Measurements from ENCODE around the gene TEX52.
"Not testable (repeated sequence)": the region's sequence is repeated elsewhere in the genome, so short reads cannot be mapped to it uniquely, and the experiment has no call there.

TEX52 gene

DNA sequence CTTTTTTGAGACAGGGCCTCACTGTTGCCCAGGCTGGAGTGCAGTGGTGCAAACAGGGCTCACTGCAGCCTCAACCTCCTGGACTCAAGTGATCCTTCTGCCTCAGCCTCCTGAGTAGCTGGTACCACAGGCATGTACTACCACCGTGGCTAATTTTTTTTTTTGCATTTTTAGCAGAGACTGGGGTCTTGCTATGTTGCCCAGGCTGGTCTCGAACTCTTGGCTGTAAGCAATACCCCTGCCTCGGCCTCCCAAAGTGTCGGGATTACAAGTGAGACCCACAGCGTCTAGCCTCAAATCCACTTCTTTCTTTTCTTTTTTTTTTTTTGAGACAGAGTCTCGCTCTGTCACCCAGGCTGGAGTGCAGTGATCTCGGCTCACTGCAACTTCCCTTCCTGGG lies 6.6 kb upstream of the TEX52 start:
- not testable (repeated sequence) for DNase-seq

DNA sequence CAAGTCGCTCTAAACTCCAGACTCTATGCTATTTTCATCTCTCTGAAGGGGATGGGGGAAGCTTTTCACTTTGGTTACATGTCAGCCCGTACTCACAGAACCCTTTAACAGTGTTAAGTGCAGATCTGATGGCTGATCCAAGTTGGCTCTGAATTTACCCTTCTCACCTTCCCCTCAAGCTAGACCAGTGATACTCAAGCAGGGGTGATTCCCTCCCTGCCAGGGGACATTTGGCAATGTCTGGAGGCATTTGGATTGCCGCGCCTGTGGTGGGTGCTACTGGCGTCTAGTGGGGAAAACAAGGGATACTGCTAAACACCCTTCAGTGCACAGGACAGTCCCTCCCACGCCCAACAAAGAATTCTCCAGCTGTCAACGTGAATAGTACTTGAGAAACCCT lies 6.0 kb upstream of the TEX52 start:
- no peak for DNase-seq

DNA sequence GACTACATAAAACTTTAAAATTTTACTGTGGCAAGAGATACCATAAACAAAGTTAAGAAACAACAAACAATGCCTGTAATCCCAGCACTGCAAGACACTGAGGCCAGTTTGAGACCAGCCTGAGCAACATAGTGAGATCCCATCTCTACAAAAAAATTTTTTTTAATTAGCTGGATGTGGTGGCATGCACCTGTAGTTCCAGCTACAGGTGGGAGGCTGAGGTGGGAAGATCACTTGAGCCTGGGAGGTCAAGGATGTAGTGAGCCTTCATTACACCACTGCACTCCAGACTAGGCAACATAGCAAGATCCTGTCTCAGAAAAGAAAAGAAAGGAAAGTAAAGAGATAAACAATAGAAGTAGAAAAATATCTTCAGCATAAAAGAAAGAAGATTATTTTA lies 3.3 kb upstream of the TEX52 start:
- DNase-seq = no peak

DNA sequence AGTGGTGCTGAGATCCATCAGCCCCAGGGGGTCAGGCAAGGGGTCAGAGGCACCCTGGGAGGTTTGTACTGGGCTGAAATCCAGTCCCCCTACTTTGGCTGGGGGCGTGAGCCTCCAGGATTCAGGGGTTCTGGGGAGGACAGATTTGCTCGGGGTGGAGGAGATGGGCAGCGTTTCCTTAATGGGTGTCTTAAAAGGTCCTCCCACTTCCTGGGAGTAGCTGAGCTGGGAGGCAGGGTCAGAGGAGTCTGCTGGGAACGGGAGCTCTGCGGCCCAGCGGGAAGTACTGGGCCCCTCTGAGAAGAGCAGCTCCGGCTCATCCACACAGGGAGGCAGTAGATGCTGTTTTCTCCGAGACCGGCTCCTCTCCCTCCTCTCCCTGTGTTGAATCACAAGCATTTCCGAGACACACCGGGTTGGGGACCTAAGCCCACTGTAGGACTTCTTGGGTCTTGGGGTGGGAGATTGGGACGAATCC lies 2.1 kb upstream of the TEX52 start:
- DNase-seq = no peak

DNA sequence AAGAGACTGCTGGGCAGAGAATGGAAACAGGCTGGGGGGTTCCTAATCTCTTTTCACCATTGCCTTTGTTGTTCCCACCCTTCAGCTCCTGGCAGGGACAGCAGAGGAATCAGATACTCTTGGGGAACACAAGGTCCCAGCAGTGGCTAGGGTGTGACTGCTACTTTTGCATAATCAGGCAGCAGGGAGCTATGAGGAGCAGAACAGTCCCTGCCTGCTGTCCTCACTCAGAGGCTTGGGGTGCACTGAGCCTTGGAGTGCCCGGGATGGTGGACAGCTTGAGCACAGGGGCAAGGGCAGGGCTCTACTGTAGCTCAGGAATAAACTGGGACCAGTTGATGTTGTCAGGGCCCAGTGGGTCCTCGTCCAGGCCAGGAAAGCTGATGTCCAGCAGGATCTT lies 1.5 kb upstream of the TEX52 start:
- DNase-seq = no peak

DNA sequence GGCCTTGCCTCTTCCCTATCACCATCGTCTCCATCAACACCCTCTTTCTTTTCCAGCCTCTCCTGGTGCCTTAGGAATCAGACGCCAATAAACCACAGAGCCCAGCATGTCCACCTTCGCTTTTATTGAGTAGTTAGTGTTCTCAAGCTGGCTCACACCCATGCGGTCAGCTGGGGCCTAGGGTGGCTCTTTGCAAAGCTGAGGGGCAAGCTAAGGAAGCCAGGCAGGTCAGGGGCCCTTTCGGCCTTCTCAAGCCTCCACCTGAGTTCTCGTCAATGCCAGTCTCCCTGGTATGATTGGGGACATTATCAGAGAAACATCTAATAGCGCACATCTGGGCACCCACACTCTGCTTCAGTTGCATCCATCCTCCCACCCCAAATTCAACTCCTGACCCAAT lies 737 bp upstream of the TEX52 start:
- DNase-seq = no peak

DNA sequence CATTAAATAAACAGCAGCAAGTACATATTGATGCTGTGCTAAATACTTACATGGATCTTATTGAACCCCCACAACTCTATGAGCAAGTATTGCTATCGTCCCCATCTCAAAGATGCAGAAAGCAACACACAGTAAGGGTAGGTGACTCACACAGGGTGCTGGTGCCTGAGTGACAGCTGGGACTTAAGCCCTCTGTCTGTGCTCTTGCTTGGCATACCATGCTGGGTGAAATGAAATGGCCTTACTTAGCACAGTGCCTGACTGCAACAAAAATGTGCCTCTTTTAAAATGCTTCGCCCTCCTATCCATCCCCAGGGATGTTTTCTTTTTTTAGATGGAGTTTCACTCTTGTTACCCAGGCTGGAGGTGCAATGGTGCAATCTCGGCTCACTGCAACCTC lies 788 bp downstream of the TEX52 start:
- DNase-seq = no peak

DNA sequence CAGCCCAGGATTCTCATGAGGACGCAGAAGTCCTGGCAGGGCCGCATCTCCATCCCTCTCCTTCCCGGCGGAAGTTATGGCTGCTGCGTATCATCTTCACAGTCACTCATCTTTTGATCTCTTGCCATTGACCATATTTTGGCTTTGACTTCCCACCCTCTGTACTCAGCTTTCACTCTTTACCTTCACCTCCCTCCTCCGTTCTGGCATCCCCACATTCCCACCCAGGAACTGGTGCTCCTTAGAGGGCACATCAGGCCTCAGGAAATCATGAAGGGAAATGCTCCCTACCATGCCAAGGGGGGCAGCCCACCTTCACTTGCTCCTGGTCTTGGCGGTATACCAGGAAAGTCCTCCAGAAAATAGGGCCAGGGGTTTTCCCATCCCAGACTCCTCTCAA lies 1.3 kb downstream of the TEX52 start:
- DNase-seq = no peak

DNA sequence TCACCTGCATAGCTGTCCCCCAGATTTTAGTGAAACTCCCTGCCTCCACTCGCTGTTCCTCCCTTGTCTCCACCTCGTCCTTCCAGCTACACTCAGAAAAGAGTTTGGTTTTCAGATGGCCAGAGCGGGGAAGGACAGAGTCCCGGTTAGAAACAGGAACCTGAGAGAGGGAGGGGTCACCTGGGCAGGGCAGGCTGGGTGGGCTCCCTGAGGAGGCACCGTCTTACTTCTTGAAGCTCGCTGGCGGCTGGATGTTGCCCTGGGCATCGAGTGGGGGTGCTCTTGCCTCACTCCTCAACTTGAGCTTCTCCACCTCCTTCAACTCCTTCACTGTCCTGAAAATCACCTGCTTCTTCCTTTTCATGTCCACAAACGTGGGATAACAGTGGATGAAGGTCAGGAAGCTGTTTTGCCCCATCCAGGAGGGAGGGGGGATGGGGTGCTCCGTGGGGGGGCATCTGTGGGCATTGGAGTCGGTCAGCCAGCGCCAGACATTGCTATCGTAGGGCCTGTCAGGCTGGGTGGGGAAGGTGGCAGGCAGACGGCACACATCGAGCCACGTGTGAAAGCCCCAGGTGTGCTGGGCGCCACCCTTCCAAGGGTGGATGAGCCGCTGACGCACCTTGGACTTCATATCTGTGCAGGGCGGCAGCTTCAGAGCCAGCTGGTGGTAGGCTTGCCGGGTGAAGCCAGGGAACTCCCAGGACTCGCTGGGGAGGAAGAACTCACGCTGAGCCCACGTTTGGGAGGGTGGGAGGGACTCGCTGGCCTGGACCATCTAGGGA lies 2.0 kb downstream of the TEX52 start:
- no peak for DNase-seq

DNA sequence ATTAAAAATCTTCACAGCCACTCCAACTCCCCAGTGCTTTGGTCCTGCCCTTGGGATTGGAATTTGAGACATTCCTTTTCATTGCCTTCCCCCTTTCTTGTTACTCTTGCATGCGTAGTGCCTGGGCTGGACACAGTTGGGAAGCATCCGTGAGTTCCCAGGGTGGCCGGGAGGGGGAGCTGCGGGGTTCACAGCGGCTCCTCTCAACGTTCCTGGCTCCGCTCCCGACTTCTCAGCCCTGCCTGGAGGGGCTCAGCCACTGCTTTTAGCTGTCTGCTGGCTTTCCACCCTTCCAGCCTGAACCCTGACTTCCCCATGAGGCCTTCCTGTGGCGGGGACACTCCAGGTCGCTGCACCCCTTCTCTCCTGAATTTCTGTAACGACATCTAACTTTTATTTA lies 3.2 kb downstream of the TEX52 start:
- DNase-seq = peak; percentile 76

DNA sequence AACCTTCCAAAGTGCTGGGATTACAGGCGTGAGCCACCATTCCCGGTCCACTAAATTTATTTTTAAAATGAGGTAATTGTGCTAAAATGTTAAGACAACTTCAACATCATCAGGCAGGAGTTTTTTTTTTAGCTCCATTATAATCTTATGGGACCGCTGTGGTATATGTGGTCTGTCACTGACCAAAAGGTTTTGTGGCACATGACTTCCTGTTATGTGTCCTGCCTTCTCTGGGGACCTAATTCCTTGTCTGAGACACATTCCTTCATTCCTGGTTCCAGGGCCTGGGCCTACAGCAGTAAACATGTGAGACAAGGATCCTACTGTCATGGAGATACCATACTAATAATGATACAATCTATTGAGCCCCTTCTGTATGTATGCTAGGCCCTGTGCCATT lies 4.9 kb downstream of the TEX52 start:
- no peak for DNase-seq

DNA sequence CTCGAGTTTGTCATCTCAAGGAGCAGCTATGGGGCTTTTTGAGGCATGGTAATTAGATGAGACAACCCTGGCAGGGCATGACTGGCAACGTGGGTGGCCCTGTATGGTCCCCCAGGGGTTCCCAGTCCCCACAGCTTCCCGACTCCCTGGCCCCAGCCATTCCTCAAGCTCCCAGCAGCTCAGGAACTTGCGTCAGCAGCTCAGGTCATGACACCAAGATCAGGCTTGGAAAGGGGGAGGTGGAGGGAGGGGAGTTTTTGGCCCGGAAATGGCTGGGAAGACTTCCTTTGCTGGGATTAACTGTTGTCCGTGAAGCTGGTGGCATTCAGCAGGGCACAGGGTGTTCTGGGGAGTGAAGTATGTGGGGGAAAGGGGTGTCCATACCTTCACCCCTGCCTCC lies 11.6 kb downstream of the TEX52 start:
- no peak for DNase-seq

DNA sequence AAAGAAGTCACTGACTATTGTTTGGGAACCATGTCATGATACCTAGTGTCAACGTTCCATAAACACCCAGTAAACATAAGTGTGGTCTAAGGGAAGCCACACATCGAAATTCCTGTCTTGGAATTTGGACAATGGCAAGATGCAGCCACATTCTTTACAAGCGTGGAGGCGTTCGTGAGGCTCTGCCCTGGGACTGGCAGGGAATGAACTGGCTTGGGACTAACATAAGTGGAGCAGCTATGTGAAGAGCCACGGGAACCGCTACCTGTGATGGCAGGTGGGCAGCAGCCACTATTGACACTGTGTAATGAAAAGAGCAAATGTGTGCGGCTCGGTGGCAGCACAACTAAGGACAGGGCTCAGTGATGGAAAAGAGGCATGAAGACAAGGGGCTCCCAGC lies 12.1 kb downstream of the TEX52 start:
- DNase-seq = no peak

DNA sequence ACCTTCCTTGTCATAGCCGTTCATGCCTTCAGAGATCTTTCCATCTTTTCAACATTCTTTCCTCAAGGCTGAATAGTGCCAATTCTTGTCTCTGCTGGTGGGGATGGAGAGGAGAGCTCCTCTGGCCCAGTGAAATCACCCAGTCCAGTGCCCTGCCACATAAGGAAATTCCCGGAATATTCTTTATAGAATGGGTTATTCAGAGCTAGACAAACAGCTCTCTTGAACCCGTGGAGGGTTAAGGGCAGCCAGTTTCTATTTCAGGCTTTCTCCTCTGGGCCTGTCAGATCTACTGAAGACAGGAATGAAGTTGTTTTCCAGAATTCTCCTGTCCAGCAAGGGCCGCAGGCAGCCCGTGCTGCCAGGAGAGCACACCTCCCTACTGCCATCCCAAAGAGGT lies 13.9 kb downstream of the TEX52 start:
- no peak for DNase-seq

DNA sequence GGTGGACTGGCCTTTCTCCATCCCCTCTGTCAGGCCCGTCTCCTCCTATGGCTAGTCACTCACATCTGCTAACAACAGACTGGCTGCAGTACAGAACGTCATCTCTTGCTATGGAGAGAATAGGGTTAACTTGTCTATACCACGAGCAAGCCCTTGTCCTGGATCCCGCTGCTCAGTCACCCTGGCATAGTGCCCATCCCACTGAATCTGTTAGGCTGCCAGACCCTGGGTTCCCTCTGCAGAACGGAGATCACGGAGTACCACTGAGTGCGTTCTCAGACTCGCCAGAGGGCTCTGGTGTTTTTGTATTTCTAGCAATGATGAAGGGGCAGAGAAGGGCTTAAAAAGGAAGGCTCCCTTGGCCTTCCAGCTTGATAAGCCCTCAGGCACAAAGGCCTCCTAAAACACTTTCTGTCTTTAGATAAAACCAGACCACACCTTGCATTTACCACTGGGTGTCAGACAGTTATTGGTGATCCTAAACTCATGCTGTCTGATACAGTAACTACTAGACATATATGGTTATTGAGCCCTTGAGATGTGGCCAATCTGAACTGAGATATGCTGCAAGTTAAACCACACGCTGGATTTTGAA lies 15.7 kb downstream of the TEX52 start:
- DNase-seq = peak; percentile 29

DNA sequence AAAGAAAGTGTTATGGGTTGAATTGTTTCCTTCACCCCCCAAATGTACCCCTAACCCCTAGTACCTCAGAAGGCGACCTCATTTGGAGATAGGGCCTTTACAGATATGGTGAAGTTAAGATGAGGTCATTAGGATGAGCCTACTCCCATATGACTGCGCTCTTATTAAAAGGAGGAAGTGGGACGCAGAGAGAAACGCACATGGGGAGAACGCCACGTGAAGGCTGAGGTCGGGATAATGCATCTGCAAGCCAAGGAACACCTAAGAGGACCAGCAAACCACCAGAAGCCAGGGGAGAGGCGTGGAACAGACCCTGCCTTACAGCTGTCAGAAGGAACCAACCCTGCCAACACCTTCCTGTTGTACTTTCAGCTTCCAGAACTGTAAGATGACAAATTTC lies 20.3 kb downstream of the TEX52 start:
- DNase-seq = no peak

DNA sequence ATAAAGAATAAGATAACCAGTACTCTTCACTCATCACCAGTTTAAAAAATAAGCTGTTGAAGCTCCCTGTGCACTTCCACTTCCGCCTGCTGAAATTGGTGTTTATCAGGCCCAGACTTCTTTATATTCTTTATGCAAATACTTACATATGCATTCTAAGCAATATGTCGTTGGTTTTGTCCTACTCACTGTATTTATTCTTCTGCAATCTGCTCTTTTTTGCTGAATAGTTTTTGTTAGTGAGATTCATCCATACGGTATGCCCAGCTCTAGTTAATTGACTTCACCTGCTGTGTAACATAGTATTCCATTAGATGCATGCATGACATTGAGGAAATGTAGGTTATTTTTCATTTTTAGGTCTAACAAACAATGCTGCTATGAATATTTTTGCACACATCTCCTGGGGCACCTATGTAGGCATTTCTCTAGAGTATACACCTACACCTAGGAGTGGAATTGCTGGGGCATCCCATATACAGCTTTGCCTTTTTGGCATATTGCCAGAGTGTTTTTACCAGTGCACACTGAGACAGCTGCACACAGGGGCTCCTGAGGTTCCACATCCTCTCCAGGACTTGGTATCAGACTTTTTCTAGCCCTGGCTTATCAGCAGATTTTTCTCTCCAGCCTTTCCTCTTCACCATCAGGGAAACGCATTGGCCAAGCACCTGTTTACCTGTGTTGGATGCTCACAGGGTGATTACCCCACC lies 21.0 kb downstream of the TEX52 start:
- no peak for DNase-seq

DNA sequence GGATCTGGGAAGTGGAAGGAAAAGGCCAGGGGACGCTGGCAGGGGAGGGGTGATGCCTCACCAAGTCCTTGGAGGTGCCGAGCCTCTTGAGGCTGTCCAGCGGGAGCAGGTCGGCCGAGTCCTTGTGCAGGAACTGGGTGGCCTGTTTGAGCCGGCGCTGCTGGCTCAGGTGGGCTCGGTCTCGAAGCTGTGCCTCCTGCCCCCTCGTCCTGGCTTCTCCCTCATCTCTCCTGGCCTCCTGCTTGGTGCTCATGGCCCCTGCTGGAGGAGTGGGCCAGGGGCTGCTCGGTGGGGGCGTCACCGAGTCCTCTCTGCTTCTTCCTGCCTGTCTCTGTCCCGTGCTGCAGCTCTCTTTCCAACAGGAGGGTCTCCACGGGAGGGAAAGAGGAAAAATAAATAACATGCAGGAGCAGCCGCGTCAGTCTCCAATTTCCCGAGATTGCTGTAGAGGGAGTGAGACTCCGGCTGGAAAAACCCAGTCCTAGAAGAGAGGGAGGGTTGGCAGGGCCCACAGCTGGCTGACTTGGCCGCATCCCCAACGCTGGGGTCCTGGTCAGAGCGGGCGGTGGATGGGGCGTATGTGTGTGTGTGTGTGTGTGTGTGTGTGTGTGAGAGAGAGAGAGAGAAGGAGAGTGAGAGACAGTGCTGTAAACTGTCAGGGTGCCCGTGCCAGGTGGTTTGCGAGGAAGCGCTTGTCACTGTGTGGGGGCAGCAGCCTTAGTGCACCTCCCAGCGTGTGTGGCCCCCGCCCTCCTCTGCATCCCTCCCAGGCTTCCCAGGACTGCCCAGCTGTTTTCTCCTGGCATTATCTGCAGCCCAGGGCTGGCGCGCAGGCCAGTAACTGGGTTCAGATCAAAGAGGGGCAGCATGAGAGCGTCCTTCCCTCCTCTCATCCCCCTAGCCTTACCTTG lies 22.0 kb downstream of the TEX52 start, which contains the start of gene NRIP2:
TSS of gene NRIP2 (minus strand) at position 455 of the 911 bp plus-strand sequence. CDS start at position 403, 52 bp downstream.
- peak; percentile 75 for DNase-seq

DNA sequence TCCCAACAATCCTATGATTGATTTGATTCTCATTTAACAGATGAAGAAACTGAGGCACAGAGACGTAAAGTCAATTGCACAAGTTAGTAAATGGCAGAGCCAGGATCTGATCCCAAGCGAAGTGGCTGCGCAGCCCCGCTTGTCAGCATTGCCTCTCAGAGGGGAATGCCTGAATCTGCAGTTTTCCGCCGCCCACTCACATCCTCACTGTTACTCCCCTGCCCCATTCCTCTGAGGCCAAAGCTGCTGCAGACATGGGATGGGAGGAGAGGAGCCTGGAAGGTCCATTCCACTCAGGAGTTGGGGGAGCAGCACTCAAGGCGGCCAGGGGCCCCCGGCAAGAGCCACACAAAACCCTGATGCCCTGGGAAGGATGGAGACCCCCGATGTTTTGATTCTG lies 23.0 kb downstream of the TEX52 start:
- DNase-seq = no peak

DNA sequence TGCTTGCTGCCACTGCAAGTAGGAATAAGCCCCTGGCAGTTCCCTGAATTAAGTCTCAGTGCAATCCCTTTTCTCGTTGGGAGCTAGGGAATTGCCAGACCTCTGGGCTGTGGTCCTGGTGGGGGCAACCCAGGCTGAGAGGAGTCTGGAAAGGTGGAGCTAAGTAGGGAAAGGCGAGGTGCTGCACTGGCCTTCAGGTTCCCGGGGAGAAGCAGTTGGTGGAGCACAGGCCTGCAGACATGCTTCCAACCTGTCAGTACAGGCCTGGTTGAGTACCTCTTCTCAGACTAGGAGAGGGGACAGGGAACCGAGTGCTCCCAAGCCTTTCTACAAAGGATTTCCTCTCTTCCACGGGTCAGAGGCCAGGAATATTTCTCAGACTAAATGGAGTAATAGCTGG lies 23.5 kb downstream of the TEX52 start:
- DNase-seq = no peak

DNA sequence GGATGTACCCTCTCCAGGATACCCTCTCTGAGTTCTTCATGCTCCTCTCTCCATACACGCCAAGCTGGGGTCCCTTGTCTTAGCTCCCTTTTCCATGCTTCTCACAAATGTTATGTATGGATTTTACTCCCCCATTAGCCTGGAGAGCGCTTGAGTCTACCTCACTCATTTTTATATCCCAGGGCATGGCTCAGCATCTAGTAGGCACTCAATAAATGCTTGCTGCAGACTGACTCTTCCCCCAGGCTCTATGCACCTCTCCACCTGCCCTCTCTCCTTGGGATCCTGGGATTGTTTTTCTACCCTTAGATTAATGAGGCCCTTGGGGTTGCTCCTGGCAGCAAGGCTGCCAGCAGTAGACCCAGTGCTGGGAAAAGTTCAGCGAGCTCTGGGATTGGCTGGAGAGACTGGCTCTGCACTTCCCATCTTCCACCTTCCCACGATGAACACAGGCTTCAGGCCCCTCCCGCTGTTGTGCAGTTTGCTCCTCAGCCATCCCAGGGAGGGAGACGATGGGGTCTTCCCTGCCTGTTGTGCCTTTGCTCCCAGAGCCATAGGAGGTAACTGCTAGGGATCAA lies 24.2 kb downstream of the TEX52 start:
- DNase-seq = no peak

DNA sequence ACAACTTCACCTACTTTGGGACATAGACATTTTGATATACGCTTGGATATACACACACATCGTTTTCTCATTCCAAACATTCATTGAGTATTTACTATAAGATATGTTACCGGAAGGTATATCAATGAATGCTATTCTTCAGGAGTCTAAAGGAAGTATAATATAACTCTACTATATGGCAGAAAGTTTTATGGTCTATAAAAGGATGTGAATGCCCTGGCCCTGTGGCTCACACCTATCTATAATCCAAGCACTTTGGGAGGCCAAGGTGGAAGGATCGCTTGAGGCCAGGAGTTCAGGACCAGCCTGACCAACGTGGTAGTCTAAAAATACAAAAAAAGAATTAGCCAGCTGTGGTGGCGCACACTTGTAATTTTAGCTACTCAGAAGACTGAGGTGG lies 27.6 kb downstream of the TEX52 start:
- no peak for DNase-seq

Measured in NCI-H1092 treated with DMSO at 0.1 percent for 48 hours (cell line).